BLaER1 (cell line): Measurements from ENCODE around the gene GAL3ST2.
"Not testable (repeated sequence)": the region's sequence is repeated elsewhere in the genome, so short reads cannot be mapped to it uniquely, and the experiment has no call there.

Experiments used
- H3K27ac ChIP-seq: shearing (Covaris generic); formaldehyde crosslinking; 2 replicates; pipeline ENCODE4 v1.8.1; 2022
- H3K27me3 ChIP-seq: shearing (Covaris generic); formaldehyde crosslinking; 2 replicates; pipeline ENCODE4 v1.8.1; 2022
- H3K36me3 ChIP-seq: shearing (Covaris generic); formaldehyde crosslinking; 2 replicates; pipeline ENCODE4 v1.8.1; 2022
- H3K4me1 ChIP-seq: shearing (Covaris generic); formaldehyde crosslinking; 2 replicates; pipeline ENCODE4 v1.8.1; 2022
- H3K4me2 ChIP-seq: shearing (Covaris generic); formaldehyde crosslinking; 2 replicates; pipeline ENCODE4 v1.8.1; 2022
- H3K4me3 ChIP-seq: shearing (Covaris generic); formaldehyde crosslinking; 2 replicates; pipeline ENCODE4 v1.8.1; 2022
- H3K9ac ChIP-seq: shearing (Covaris generic); formaldehyde crosslinking; 2 replicates; pipeline ENCODE4 v1.8.1; 2022
- H3K9me3 ChIP-seq: shearing (Covaris generic); formaldehyde crosslinking; 2 replicates; pipeline ENCODE4 v1.8.1; 2022
- H4K20me1 ChIP-seq: shearing (Covaris generic); formaldehyde crosslinking; 2 replicates; pipeline ENCODE4 v1.8.1; 2022
- Cebpa-rat ChIP-seq: shearing (Covaris generic); IDR thresholded peaks from 2 replicates; pipeline ENCODE4 v1.8.1; 2022

Gene GAL3ST2

GRCh38 chr2:241788135-241788534, 11.5 kb downstream of the GAL3ST2 start:
- Histone ChIP-seq H4K20me1 (no peaks in the 10 kb centered on the region), H3K36me3 (no peaks in the 10 kb centered on the region), H3K27me3 (no peaks in the 10 kb centered on the region), H3K4me3 (no peak overlapping the region), H3K9ac (peak overlapping the region; percentile 1; the same call in 1 of the 2 replicates), H3K27ac (peak overlapping the region; percentile 65), H3K4me2 (peak overlapping the region; percentile 78), H3K4me1 (peaks cover 29% of the 10 kb centered on the region), H3K9me3 (peaks cover 7% of the 10 kb centered on the region)
- no peak for TF ChIP-seq Cebpa-rat

GRCh38 chr2:241788572-241788971, 11.9 kb downstream of the GAL3ST2 start:
- TF ChIP-seq Cebpa-rat: no peak
- no peaks in the 10 kb centered on the region for H3K36me3 ChIP-seq
- H3K4me2 ChIP-seq: peak overlapping the region; percentile 78
- peaks cover 29% of the 10 kb centered on the region for H3K4me1 ChIP-seq
- peak overlapping the region; percentile 1; the same call in 1 of the 2 replicates for H3K9ac ChIP-seq
- H3K27ac ChIP-seq: peak overlapping the region; percentile 65
- no peaks in the 10 kb centered on the region for H4K20me1 ChIP-seq
- H3K27me3 ChIP-seq: no peaks in the 10 kb centered on the region
- H3K9me3 ChIP-seq: peaks cover 7% of the 10 kb centered on the region; the same call in 1 of the 2 replicates
- H3K4me3 ChIP-seq: no peak overlapping the region

GRCh38 chr2:241791385-241791784, 14.8 kb downstream of the GAL3ST2 start:
- not testable (repeated sequence) for H4K20me1 ChIP-seq, H3K4me3 ChIP-seq, H3K36me3 ChIP-seq, H3K27me3 ChIP-seq, H3K27ac ChIP-seq, H3K4me2 ChIP-seq, H3K9ac ChIP-seq, H3K9me3 ChIP-seq
- H3K4me1 ChIP-seq: peaks cover 32% of the 10 kb centered on the region

- Histone ChIP-seq H4K20me1 (no peaks in the 10 kb centered on the region), H3K4me1 (peaks cover 42% of the 10 kb centered on the region), H3K4me3 (no peak overlapping the region), H3K4me2 (no peak overlapping the region), H3K9me3 (peaks cover 3% of the 10 kb centered on the region; the same call in 1 of the 2 replicates), H3K36me3 (no peaks in the 10 kb centered on the region), H3K27me3 (no peaks in the 10 kb centered on the region), H3K27ac (no peak overlapping the region), H3K9ac (no peak overlapping the region)
- no peak for TF ChIP-seq Cebpa-rat
Measured at GRCh38 chr2:241793385-241793784, 16.8 kb downstream of the GAL3ST2 start.

- no peaks in the 10 kb centered on the region for H4K20me1 ChIP-seq
- no peak overlapping the region for H3K9ac ChIP-seq
- H3K36me3 ChIP-seq: no peaks in the 10 kb centered on the region
- no peak overlapping the region for H3K4me3 ChIP-seq
- H3K27me3 ChIP-seq: no peaks in the 10 kb centered on the region
- peaks cover 3% of the 10 kb centered on the region; the same call in 1 of the 2 replicates for H3K9me3 ChIP-seq
- H3K4me2 ChIP-seq: no peak overlapping the region
- no peak for TF ChIP-seq Cebpa-rat
- peaks cover 42% of the 10 kb centered on the region for H3K4me1 ChIP-seq
- H3K27ac ChIP-seq: peak overlapping the region; percentile 27; the same call in 1 of the 2 replicates
Measured at GRCh38 chr2:241794250-241794823, 17.7 kb downstream of the GAL3ST2 start.

- no peak overlapping the region for H3K9ac ChIP-seq
- no peak overlapping the region for H3K4me2 ChIP-seq
- TF ChIP-seq Cebpa-rat: no peak
- H3K4me3 ChIP-seq: no peak overlapping the region
- peaks cover 43% of the 10 kb centered on the region for H3K4me1 ChIP-seq
- H3K27ac ChIP-seq: 0 out of 2 replicates have a peak overlapping the region, but pooled peaks have one; percentile 13
- no peaks in the 10 kb centered on the region for H4K20me1 ChIP-seq
- no peaks in the 10 kb centered on the region for H3K36me3 ChIP-seq
- H3K27me3 ChIP-seq: no peaks in the 10 kb centered on the region
- H3K9me3 ChIP-seq: peaks cover 3% of the 10 kb centered on the region; the same call in 1 of the 2 replicates
Measured at GRCh38 chr2:241795021-241795999, 18.7 kb downstream of the GAL3ST2 start.

- Histone ChIP-seq H3K9me3 (peaks cover 3% of the 10 kb centered on the region; the same call in 1 of the 2 replicates), H4K20me1 (no peaks in the 10 kb centered on the region), H3K27me3 (no peaks in the 10 kb centered on the region), H3K4me3 (no peak overlapping the region), H3K4me2 (peak overlapping the region; percentile 28), H3K9ac (no peak overlapping the region), H3K36me3 (no peaks in the 10 kb centered on the region), H3K4me1 (peaks cover 52% of the 10 kb centered on the region), H3K27ac (0 out of 2 replicates have a peak overlapping the region, but pooled peaks have one; percentile 26)
- TF ChIP-seq Cebpa-rat: no peak
Measured at GRCh38 chr2:241796209-241796608, 19.6 kb downstream of the GAL3ST2 start.

- no peaks in the 10 kb centered on the region for H4K20me1 ChIP-seq
Measured at GRCh38 chr2:241796610-241797138, 20.1 kb downstream of the GAL3ST2 start.

GRCh38 chr2:241797441-241798080, 20.9 kb downstream of the GAL3ST2 start:
- peak overlapping the region; percentile 78 for H3K27ac ChIP-seq
- peak overlapping the region; percentile 40; the same call in 1 of the 2 replicates for H3K9ac ChIP-seq
- no peaks in the 10 kb centered on the region for H3K27me3 ChIP-seq
- H3K4me1 ChIP-seq: peaks cover 65% of the 10 kb centered on the region
- no peak for TF ChIP-seq Cebpa-rat
- H3K36me3 ChIP-seq: no peaks in the 10 kb centered on the region
- no peaks in the 10 kb centered on the region for H3K9me3 ChIP-seq
- no peak overlapping the region for H3K4me3 ChIP-seq
- no peaks in the 10 kb centered on the region for H4K20me1 ChIP-seq
- H3K4me2 ChIP-seq: peak overlapping the region; percentile 98

More at GRCh38 chr2:241796610-241797138, 20.1 kb downstream of the GAL3ST2 start:
- Histone ChIP-seq H3K9me3 (no peaks in the 10 kb centered on the region), H3K4me1 (peaks cover 56% of the 10 kb centered on the region), H3K27me3 (no peaks in the 10 kb centered on the region), H3K4me2 (peak overlapping the region; percentile 28), H3K9ac (no peak overlapping the region), H3K36me3 (no peaks in the 10 kb centered on the region), H3K27ac (0 out of 2 replicates have a peak overlapping the region, but pooled peaks have one; percentile 26), H3K4me3 (no peak overlapping the region)
- TF ChIP-seq Cebpa-rat: no peak
